ENCODE results near the gene GAS2L1.

The GAS2L1 gene

GRCh38 chr22:29306175-29306834, at the start of gene GAS2L1:
TSS of gene GAS2L1 (plus strand) at chr22:29306650. CDS start at chr22:29308106, 1,456 bp downstream.
- DNase-seq (ENCODE audit: low read depth in 2 of 2) = peak in 1 of 2 donors; percentile 39

GRCh38 chr22:29257751-29258181, 48.7 kb upstream of the GAS2L1 start:
- DNase-seq (ENCODE audit: low read depth in 2 of 2) = no peak

GRCh38 chr22:29258407-29259252, 47.8 kb upstream of the GAS2L1 start:
- DNase-seq (ENCODE audit: low read depth in 2 of 2) = no peak

- DNase-seq (ENCODE audit: low read depth in 2 of 2) = no peak
These were observed 47.1 kb upstream of the GAS2L1 start for GRCh38 chr22:29259253-29259899.

GRCh38 chr22:29260031-29260560, 46.4 kb upstream of the GAS2L1 start:
- DNase-seq (ENCODE audit: low read depth in 2 of 2) = no peak

- no peak for DNase-seq (ENCODE audit: low read depth in 2 of 2)
These were observed 45.7 kb upstream of the GAS2L1 start for GRCh38 chr22:29260601-29261315.

- DNase-seq (ENCODE audit: low read depth in 2 of 2) = no peak
These were observed 42.6 kb upstream of the GAS2L1 start for GRCh38 chr22:29263791-29264276.

- no peak for DNase-seq (ENCODE audit: low read depth in 2 of 2)
These were observed 41.1 kb upstream of the GAS2L1 start for GRCh38 chr22:29265305-29265704.

GRCh38 chr22:29265929-29266328, 40.5 kb upstream of the GAS2L1 start:
- DNase-seq (ENCODE audit: low read depth in 2 of 2) = no peak

- DNase-seq (ENCODE audit: low read depth in 2 of 2) = no peak
These were observed 39.6 kb upstream of the GAS2L1 start for GRCh38 chr22:29266564-29267461.

GRCh38 chr22:29267462-29267857, 39.0 kb upstream of the GAS2L1 start:
- no peak for DNase-seq (ENCODE audit: low read depth in 2 of 2)

GRCh38 chr22:29267858-29268510, 38.5 kb upstream of the GAS2L1 start, which contains the start of the genes EWSR1 and RHBDD3:
TSS of gene EWSR1 (plus strand) at chr22:29268268. CDS start at chr22:29268337, 69 bp downstream.
TSS of gene RHBDD3 (minus strand) at chr22:29267981. CDS start at chr22:29265626, 2,355 bp downstream.
- DNase-seq (ENCODE audit: low read depth in 2 of 2) = peak; percentile 93

- peak; percentile 15 to 19 for DNase-seq (ENCODE audit: low read depth in 2 of 2)
These were observed 37.8 kb upstream of the GAS2L1 start for GRCh38 chr22:29268511-29269229.

- DNase-seq (ENCODE audit: low read depth in 2 of 2) = no peak
These were observed 37.2 kb upstream of the GAS2L1 start for GRCh38 chr22:29269230-29269604.

GRCh38 chr22:29269731-29270474, 36.5 kb upstream of the GAS2L1 start:
- DNase-seq (ENCODE audit: low read depth in 2 of 2) = no peak

- no peak for DNase-seq (ENCODE audit: low read depth in 2 of 2)
These were observed 35.8 kb upstream of the GAS2L1 start for GRCh38 chr22:29270475-29271271.

GRCh38 chr22:29272624-29273023, 33.8 kb upstream of the GAS2L1 start:
- no peak for DNase-seq (ENCODE audit: low read depth in 2 of 2)
